ENCODE results near the gene GPC5.

The GPC5 gene

DNA sequence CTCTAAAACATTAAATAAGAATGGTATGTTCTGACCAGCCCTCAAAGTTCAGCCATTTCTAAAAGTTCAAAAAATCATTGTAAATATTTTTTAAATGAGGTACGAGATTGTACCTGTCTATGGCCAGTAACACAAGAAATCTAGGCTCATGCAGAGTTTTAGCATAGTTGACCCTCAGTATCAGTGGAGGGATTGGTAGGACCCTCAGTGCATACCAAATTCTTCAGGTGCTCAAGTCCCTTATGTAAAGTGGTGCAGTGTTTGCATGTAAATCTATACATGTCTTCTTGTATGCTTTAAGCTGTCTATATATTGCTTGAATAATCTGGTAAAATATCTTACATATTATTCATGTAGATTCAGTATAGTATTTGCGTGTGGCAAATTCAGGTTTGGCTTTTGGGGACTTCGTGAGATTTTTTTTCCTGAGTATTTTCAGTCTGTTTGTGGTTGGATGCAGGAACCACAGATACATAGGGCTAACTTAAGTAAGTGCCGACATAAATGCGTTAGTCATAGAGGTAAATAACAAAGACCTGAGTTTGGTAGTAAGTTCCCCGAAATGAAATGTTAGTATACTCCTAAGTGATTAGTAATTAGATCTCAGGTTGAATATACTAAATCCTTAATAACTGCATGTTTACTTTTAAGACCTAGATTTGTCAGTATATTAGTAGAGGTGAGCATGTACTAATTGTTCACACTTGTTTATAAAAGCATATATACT is 43.2 kb upstream of the GPC5 start:
- H3K9ac ChIP-seq (ENCODE audit: insufficient read length, low read depth), result no peak overlapping the region
- H3K36me3 ChIP-seq (ENCODE audit: insufficient read depth, insufficient read length, low read length), result peaks cover 68% of the 10 kb centered on the region

DNA sequence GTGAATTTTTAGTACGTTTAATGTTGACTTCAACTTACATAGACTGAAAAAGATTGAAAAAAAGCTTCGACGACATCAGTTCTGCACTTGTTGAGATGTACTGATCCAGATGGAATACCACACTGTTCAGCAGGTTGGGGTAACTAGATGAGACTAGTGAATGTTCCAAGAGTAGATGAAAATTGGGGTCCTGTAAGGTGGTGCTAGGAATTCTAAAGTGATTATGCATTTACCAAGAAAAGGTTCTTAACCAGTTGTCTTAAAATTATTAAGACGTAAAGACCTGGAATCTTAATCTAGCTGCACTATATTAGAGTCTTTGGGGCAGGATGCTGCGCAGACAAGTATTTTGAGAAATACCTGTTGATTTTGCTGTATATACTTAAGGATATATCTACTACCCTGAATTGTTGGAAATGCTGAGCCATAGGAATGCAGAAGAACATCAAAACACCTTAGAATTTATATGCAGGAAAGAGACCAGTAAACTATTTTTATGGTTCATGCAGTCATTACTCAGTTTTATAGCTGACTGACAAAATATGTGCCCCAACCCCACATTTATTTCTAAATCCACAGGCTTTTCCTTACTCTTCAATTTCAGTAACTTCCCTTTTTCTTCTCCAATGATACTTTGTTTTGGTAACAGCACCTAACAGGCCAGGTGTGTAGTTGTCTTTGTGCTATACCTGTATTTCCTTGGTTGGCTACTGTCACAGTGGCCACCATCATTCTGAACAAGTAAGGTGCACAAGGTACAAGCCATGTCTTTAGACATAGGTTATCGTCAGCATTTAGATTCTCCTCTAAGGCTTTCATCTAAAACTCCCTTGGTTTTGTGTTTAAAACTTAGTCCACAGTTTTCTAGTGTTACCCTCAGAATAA is 42.4 kb upstream of the GPC5 start:
- Histone ChIP-seq H3K4me3 (ENCODE audit: insufficient read length, low read depth) (no peak overlapping the region), H3K27me3 (ENCODE audit: insufficient read depth, insufficient read length) (no peaks in the 10 kb centered on the region), H3K9me3 (ENCODE audit: insufficient read depth, low read length) (no peaks in the 10 kb centered on the region), H3K9ac (ENCODE audit: insufficient read length, low read depth) (no peak overlapping the region), H3K36me3 (ENCODE audit: insufficient read depth, insufficient read length, low read length) (peaks cover 60% of the 10 kb centered on the region), H3K4me1 (ENCODE audit: insufficient read depth, insufficient read length) (no peaks in the 10 kb centered on the region)
- no peak for TF ChIP-seq SUZ12 (IDR thresholded peaks at IDR 0.05; ENCODE audit: extremely low read depth, insufficient read depth, insufficient read length)
- no peak for TF ChIP-seq YY1 (IDR thresholded peaks at IDR 0.05; ENCODE audit: insufficient read depth, insufficient read length)
- TF ChIP-seq ZNF274 (IDR thresholded peaks at IDR 0.05; ENCODE audit: low read depth, low read length), result no peak
- no peak for DNase-seq (ENCODE audit: low read depth, low spot score)

More for the DNA sequence above, 43.2 kb upstream of the GPC5 start:
- no peak for DNase-seq (ENCODE audit: low read depth, low spot score)
- no peaks in the 10 kb centered on the region for H3K9me3 ChIP-seq (ENCODE audit: insufficient read depth, low read length)
- H3K4me3 ChIP-seq (ENCODE audit: insufficient read length, low read depth), result no peak overlapping the region
- H3K27me3 ChIP-seq (ENCODE audit: insufficient read depth, insufficient read length), result no peaks in the 10 kb centered on the region
- no peaks in the 10 kb centered on the region for H3K4me1 ChIP-seq (ENCODE audit: insufficient read depth, insufficient read length)
- TF ChIP-seq ZNF274 (IDR thresholded peaks at IDR 0.05; ENCODE audit: low read depth, low read length) (no peak), YY1 (IDR thresholded peaks at IDR 0.05; ENCODE audit: insufficient read depth, insufficient read length) (no peak), SUZ12 (IDR thresholded peaks at IDR 0.05; ENCODE audit: extremely low read depth, insufficient read depth, insufficient read length) (no peak)

DNA sequence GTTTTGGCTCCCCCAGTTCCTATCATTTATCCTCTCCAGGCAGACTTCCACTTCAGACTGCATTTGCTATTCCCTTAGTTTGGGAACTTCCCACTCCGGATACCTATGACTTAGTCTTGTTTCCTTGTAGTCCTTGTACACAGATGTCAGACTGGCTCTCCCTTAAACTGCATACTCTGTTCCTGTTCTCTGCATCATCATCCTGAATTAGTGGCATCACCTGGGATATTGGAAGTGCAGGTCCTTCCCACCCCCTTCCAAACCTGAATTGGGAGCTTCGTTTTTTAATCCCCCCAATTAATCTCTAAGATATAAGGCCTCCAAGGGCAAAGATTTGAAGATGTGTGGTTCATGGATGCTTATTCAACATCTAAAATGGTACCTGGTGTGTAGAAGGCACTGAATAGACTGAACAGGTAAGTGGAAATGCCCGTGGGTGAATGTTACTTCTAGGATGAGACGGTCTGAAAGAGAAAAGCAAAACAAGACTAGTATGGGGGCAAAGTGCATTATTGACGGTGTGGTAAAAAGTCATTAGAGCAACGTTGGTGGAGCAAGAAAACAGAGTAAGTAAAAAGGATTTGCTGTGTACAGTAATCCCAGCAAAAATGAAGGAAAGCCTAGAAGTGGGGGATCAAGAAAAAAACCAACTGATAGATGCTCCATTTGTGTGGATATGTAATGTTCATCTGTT is 41.4 kb upstream of the GPC5 start:
- H3K9ac ChIP-seq (ENCODE audit: insufficient read length, low read depth), result no peak overlapping the region
- no peaks in the 10 kb centered on the region for H3K4me1 ChIP-seq (ENCODE audit: insufficient read depth, insufficient read length)
- no peaks in the 10 kb centered on the region for H3K27me3 ChIP-seq (ENCODE audit: insufficient read depth, insufficient read length)
- TF ChIP-seq SUZ12 (IDR thresholded peaks at IDR 0.05; ENCODE audit: extremely low read depth, insufficient read depth, insufficient read length), result no peak
- no peak for TF ChIP-seq ZNF274 (IDR thresholded peaks at IDR 0.05; ENCODE audit: low read depth, low read length)
- TF ChIP-seq YY1 (IDR thresholded peaks at IDR 0.05; ENCODE audit: insufficient read depth, insufficient read length), result no peak
- H3K36me3 ChIP-seq (ENCODE audit: insufficient read depth, insufficient read length, low read length), result peaks cover 50% of the 10 kb centered on the region
- no peak overlapping the region for H3K4me3 ChIP-seq (ENCODE audit: insufficient read length, low read depth)
- DNase-seq (ENCODE audit: low read depth, low spot score), result no peak
- H3K9me3 ChIP-seq (ENCODE audit: insufficient read depth, low read length), result no peaks in the 10 kb centered on the region

DNA sequence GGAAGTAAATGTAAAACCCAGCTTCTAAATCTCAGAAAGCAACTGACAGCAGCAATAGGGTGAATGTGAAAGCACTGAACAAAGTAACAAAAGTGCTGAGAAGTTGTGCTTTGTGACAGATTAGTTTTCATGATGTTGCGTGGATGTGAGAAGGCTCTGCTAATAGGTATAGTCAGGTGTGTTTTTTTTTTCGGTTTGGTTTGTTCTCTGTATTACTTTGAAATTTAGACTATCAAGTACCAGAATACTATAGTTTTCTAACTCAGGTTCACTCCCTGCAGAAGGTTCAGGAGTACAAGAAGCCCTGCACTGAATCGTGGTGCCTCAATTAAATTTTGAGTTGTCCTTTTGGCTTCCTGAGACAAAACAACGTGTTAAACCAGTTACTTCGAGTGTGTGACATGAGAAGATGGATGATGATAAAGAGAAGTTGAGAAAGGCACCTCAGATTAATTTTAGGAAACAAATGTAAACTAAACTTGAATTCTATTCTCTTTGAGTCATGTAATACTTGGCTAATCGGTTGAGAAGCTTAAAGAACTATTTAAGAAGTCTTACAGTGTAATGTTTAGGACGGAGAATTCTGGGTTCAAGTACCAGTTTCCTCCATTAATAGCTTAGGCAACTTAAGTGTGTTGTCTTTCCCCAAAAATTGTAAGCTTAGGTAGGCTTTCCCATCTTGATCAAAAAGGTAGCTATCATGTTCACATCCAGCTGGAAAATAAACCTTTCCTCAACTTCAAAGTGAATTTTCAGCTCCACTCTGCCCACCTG is 40.6 kb upstream of the GPC5 start:
- DNase-seq (ENCODE audit: low read depth, low spot score), result no peak
- TF ChIP-seq ZNF274 (IDR thresholded peaks at IDR 0.05; ENCODE audit: low read depth, low read length) (no peak), SUZ12 (IDR thresholded peaks at IDR 0.05; ENCODE audit: extremely low read depth, insufficient read depth, insufficient read length) (no peak), YY1 (IDR thresholded peaks at IDR 0.05; ENCODE audit: insufficient read depth, insufficient read length) (no peak)
- peaks cover 44% of the 10 kb centered on the region for H3K36me3 ChIP-seq (ENCODE audit: insufficient read depth, insufficient read length, low read length)

DNA sequence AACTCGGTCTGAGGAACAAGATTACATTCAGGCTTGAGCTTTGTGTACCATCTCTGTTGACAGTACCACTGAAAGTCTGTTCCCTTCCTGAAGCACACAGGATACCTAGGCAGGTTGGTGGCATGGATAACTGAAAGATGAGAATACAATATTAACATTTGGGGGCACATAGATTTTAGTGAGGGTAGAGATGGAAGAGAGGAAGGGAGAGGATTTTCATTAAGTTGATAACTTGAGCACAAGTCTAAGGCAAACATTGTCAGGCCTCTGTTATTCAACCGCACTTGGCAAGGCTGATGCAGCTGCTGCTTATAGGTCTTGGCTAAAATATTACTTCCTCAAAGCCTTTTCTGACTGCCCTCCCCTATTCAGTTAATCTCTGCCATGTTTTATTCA is 40.0 kb upstream of the GPC5 start:
- Histone ChIP-seq H3K9me3 (ENCODE audit: insufficient read depth, low read length) (no peaks in the 10 kb centered on the region), H3K36me3 (ENCODE audit: insufficient read depth, insufficient read length, low read length) (peaks cover 44% of the 10 kb centered on the region), H3K9ac (ENCODE audit: insufficient read length, low read depth) (no peak overlapping the region), H3K27me3 (ENCODE audit: insufficient read depth, insufficient read length) (no peaks in the 10 kb centered on the region), H3K4me1 (ENCODE audit: insufficient read depth, insufficient read length) (no peaks in the 10 kb centered on the region), H3K4me3 (ENCODE audit: insufficient read length, low read depth) (no peak overlapping the region)
- TF ChIP-seq ZNF274 (IDR thresholded peaks at IDR 0.05; ENCODE audit: low read depth, low read length), result no peak
- DNase-seq (ENCODE audit: low read depth, low spot score), result no peak

More for the DNA sequence above, 40.6 kb upstream of the GPC5 start:
- no peaks in the 10 kb centered on the region for H3K27me3 ChIP-seq (ENCODE audit: insufficient read depth, insufficient read length)
- H3K9ac ChIP-seq (ENCODE audit: insufficient read length, low read depth), result no peak overlapping the region
- no peak overlapping the region for H3K4me3 ChIP-seq (ENCODE audit: insufficient read length, low read depth)
- H3K9me3 ChIP-seq (ENCODE audit: insufficient read depth, low read length), result no peaks in the 10 kb centered on the region
- no peaks in the 10 kb centered on the region for H3K4me1 ChIP-seq (ENCODE audit: insufficient read depth, insufficient read length)

DNA sequence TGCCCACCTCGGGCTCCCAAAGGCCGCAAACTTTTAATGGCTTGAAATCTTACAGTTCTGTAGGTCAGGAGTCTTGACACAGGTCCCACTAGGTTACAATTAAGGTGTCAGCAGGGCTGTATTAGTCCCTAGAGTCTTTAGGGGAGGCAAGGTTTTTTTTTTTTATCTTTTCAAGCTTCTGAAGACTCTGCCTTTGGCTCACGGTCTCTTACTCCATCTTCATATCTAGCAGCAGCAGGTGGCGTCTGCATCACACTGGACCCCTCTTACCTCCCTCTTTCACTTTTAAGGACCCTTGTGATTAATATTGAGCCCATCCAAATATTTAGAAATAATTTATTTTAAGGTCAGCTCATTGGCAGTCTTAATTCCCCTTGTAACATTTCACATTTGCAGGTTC is 39.3 kb upstream of the GPC5 start:
- no peak for TF ChIP-seq ZNF274 (IDR thresholded peaks at IDR 0.05; ENCODE audit: low read depth, low read length)
- no peak for TF ChIP-seq YY1 (IDR thresholded peaks at IDR 0.05; ENCODE audit: insufficient read depth, insufficient read length)
- TF ChIP-seq SUZ12 (IDR thresholded peaks at IDR 0.05; ENCODE audit: extremely low read depth, insufficient read depth, insufficient read length), result no peak
- peaks cover 38% of the 10 kb centered on the region for H3K36me3 ChIP-seq (ENCODE audit: insufficient read depth, insufficient read length, low read length)

More for the DNA sequence above, 39.3 kb upstream of the GPC5 start:
- no peaks in the 10 kb centered on the region for H3K9me3 ChIP-seq (ENCODE audit: insufficient read depth, low read length)
- no peak overlapping the region for H3K4me3 ChIP-seq (ENCODE audit: insufficient read length, low read depth)
- H3K27me3 ChIP-seq (ENCODE audit: insufficient read depth, insufficient read length), result no peaks in the 10 kb centered on the region
- H3K9ac ChIP-seq (ENCODE audit: insufficient read length, low read depth), result no peak overlapping the region
- DNase-seq (ENCODE audit: low read depth, low spot score), result no peak
- no peaks in the 10 kb centered on the region for H3K4me1 ChIP-seq (ENCODE audit: insufficient read depth, insufficient read length)
